PC-3 (cell line): ENCODE measurements around the gene LKAAEAR1.

Experiments used
- EZH2phosphoT487 ChIP-seq: fragments of 300-600 bp; sonication (generic); IDR thresholded peaks from 2 replicates; pipeline ENCODE4 v1.6.1; 2018; ENCODE audit warnings: mild to moderate bottlenecking, antibody characterized with exemption, low read length, borderline replicate concordance
- TF ChIP-seq, protein P1 (sequence below): fragments of 300-600 bp; sonication (generic); conservative IDR thresholded peaks from 2 replicates; pipeline ENCODE4 v1.5.1; 2017; ENCODE audit warnings: antibody characterized with exemption, low read depth, mild to moderate bottlenecking, low read length

DNA sequence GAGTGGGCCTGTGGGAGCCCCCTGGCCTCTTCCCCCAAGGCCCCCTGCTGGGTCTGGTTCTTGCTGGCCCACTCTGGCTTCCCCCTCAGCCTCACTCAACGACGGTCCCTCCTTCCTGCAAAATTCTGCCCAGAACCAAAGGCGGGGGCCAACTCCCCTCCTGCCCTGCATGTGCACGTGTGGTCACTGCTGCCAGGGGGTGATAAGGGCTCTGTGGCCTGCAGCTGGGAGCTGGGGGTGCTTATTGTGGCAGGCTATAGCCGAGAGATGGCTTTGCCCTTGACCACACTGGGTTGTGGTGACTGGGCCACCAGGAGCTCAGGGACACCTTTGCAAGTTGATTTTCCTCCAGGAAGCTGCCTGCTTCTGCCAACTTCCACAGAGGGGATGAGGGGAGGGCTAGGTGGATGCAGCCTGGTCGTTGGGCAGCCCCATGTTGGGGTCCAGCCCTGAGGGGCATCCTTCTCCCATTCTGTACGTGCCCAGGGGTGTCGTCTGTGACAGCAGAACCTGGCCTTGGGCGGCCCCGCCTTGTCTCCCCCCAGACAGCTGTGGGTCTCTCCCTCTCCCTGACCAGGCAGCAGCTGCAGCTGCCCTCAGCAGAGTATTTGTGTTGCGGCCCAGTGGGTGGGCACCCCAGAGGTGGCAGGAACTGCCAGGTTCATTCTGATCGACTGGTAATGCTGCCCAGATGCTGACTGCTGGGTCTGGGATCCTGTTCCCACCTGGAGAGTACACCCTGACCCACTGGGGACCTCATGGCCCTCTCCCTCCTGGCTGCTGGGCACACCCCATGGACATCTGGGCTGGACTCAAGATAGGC is 15.6 kb downstream of the LKAAEAR1 start:
- no peak for TF ChIP-seq EZH2phosphoT487
- TF ChIP-seq, protein P1, sequence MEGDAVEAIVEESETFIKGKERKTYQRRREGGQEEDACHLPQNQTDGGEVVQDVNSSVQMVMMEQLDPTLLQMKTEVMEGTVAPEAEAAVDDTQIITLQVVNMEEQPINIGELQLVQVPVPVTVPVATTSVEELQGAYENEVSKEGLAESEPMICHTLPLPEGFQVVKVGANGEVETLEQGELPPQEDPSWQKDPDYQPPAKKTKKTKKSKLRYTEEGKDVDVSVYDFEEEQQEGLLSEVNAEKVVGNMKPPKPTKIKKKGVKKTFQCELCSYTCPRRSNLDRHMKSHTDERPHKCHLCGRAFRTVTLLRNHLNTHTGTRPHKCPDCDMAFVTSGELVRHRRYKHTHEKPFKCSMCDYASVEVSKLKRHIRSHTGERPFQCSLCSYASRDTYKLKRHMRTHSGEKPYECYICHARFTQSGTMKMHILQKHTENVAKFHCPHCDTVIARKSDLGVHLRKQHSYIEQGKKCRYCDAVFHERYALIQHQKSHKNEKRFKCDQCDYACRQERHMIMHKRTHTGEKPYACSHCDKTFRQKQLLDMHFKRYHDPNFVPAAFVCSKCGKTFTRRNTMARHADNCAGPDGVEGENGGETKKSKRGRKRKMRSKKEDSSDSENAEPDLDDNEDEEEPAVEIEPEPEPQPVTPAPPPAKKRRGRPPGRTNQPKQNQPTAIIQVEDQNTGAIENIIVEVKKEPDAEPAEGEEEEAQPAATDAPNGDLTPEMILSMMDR: no peak
